ENCODE measurements around the gene KLHL7. TPM values are rescaled to one million over a fixed set of nuclear protein-coding genes. Genes with fewer than 3 reads are reported as not detected.
"Not testable (repeated sequence)": the region's sequence is repeated elsewhere in the genome, so short reads cannot be mapped to it uniquely, and the experiment has no call there.

Gene KLHL7
- total RNA-seq, 1 donor from 2014 or later = 38.7 TPM

GRCh38 chr7:23220690-23221305, 115.2 kb downstream of the KLHL7 start:
- FAIRE-seq (no peak), DNase-seq (ENCODE audit: low read depth) (no peak)
- Histone ChIP-seq H3K4me1 (ENCODE audit: insufficient read depth, low read length) (no peaks in the 10 kb centered on the region), H4K20me1 (ENCODE audit: insufficient read depth, low read length) (no peaks in the 10 kb centered on the region), H3K79me2 (ENCODE audit: insufficient read depth, low read length) (no peaks in the 10 kb centered on the region), H2AFZ (ENCODE audit: low read depth, low read length) (no peak overlapping the region), H3K9me3 (ENCODE audit: insufficient read depth, low read depth, low read length) (no peaks in the 10 kb centered on the region), H3K27ac (ENCODE audit: low read depth, low read length) (no peak overlapping the region), H3K4me3 (ENCODE audit: insufficient read depth, low read depth, low read length) (no peak overlapping the region), H3K4me2 (ENCODE audit: low read length) (no peak overlapping the region), H3K9ac (ENCODE audit: low read length) (no peak overlapping the region), H3K27me3 (ENCODE audit: insufficient read depth, low read length) (peaks cover 2% of the 10 kb centered on the region), H3K36me3 (ENCODE audit: insufficient read depth, low read length) (no peaks in the 10 kb centered on the region)
- no peaks in the 10 kb centered on the region for H3K9me3 Mint-ChIP-seq (ENCODE audit: unreplicated experiment)
- no peak for TF ChIP-seq CTCF (IDR thresholded peaks at IDR 0.05; ENCODE audit: insufficient read depth, low read depth, low read length)
- TF ChIP-seq EZH2 (IDR thresholded peaks at IDR 0.05; ENCODE audit: insufficient read depth, low read length) = no peak
- no peaks in the 10 kb centered on the region for H3K36me3 Mint-ChIP-seq (ENCODE audit: low read depth, unreplicated experiment)
- H3K27ac Mint-ChIP-seq (ENCODE audit: unreplicated experiment) = no peak overlapping the region
- no peaks in the 10 kb centered on the region for H3K27me3 Mint-ChIP-seq (ENCODE audit: low read depth, unreplicated experiment)
- H3K4me3 Mint-ChIP-seq (ENCODE audit: unreplicated experiment) = no peak overlapping the region
- no peaks in the 10 kb centered on the region for H3K4me1 Mint-ChIP-seq (ENCODE audit: low read depth, unreplicated experiment)

GRCh38 chr7:23222439-23223030, 117.0 kb downstream of the KLHL7 start:
- DNase-seq (ENCODE audit: low read depth) (no peak), FAIRE-seq (no peak)
- H3K4me1 Mint-ChIP-seq (ENCODE audit: low read depth, unreplicated experiment) = no peaks in the 10 kb centered on the region
- no peaks in the 10 kb centered on the region for H3K9me3 ChIP-seq (ENCODE audit: insufficient read depth, low read depth, low read length)
- no peaks in the 10 kb centered on the region for H3K79me2 ChIP-seq (ENCODE audit: insufficient read depth, low read length)
- H3K4me2 ChIP-seq (ENCODE audit: low read length) = no peak overlapping the region
- no peak overlapping the region for H3K27ac Mint-ChIP-seq (ENCODE audit: unreplicated experiment)
- no peaks in the 10 kb centered on the region for H3K36me3 Mint-ChIP-seq (ENCODE audit: low read depth, unreplicated experiment)
- H3K9me3 Mint-ChIP-seq (ENCODE audit: unreplicated experiment) = no peaks in the 10 kb centered on the region
- no peak overlapping the region for H3K4me3 Mint-ChIP-seq (ENCODE audit: unreplicated experiment)
- no peaks in the 10 kb centered on the region for H3K27me3 Mint-ChIP-seq (ENCODE audit: low read depth, unreplicated experiment)
- no peaks in the 10 kb centered on the region for H3K4me1 ChIP-seq (ENCODE audit: insufficient read depth, low read length)
- H2AFZ ChIP-seq (ENCODE audit: low read depth, low read length) = no peak overlapping the region
- no peak overlapping the region for H3K27ac ChIP-seq (ENCODE audit: low read depth, low read length)
- peaks cover 2% of the 10 kb centered on the region for H3K27me3 ChIP-seq (ENCODE audit: insufficient read depth, low read length)
- H4K20me1 ChIP-seq (ENCODE audit: insufficient read depth, low read length) = no peaks in the 10 kb centered on the region
- H3K9ac ChIP-seq (ENCODE audit: low read length) = no peak overlapping the region
- H3K36me3 ChIP-seq (ENCODE audit: insufficient read depth, low read length) = no peaks in the 10 kb centered on the region
- TF ChIP-seq CTCF (IDR thresholded peaks at IDR 0.05; ENCODE audit: insufficient read depth, low read depth, low read length) = no peak
- no peak for TF ChIP-seq EZH2 (IDR thresholded peaks at IDR 0.05; ENCODE audit: insufficient read depth, low read length)
- H3K4me3 ChIP-seq (ENCODE audit: insufficient read depth, low read depth, low read length) = no peak overlapping the region

GRCh38 chr7:23224364-23224763, 118.8 kb downstream of the KLHL7 start:
- H2AFZ ChIP-seq (ENCODE audit: low read depth, low read length); H3K36me3 Mint-ChIP-seq (ENCODE audit: low read depth, unreplicated experiment); H3K4me1 ChIP-seq (ENCODE audit: insufficient read depth, low read length); DNase-seq (ENCODE audit: low read depth); H3K4me2 ChIP-seq (ENCODE audit: low read length); H3K27ac Mint-ChIP-seq (ENCODE audit: unreplicated experiment); H3K79me2 ChIP-seq (ENCODE audit: insufficient read depth, low read length); FAIRE-seq; H3K4me3 ChIP-seq (ENCODE audit: insufficient read depth, low read depth, low read length); H3K27me3 ChIP-seq (ENCODE audit: insufficient read depth, low read length); H3K27me3 Mint-ChIP-seq (ENCODE audit: low read depth, unreplicated experiment); H4K20me1 ChIP-seq (ENCODE audit: insufficient read depth, low read length); H3K36me3 ChIP-seq (ENCODE audit: insufficient read depth, low read length); H3K27ac ChIP-seq (ENCODE audit: low read depth, low read length); H3K9me3 ChIP-seq (ENCODE audit: insufficient read depth, low read depth, low read length); H3K9ac ChIP-seq (ENCODE audit: low read length); H3K4me1 Mint-ChIP-seq (ENCODE audit: low read depth, unreplicated experiment); H3K9me3 Mint-ChIP-seq (ENCODE audit: unreplicated experiment); H3K4me3 Mint-ChIP-seq (ENCODE audit: unreplicated experiment): not testable (repeated sequence)

Data from astrocyte (in vitro differentiated cells and primary cell).